ENCODE results near the gene TNFSF10.
"Not testable (repeated sequence)": the region's sequence is repeated elsewhere in the genome, so short reads cannot be mapped to it uniquely, and the experiment has no call there.

The TNFSF10 gene

DNA sequence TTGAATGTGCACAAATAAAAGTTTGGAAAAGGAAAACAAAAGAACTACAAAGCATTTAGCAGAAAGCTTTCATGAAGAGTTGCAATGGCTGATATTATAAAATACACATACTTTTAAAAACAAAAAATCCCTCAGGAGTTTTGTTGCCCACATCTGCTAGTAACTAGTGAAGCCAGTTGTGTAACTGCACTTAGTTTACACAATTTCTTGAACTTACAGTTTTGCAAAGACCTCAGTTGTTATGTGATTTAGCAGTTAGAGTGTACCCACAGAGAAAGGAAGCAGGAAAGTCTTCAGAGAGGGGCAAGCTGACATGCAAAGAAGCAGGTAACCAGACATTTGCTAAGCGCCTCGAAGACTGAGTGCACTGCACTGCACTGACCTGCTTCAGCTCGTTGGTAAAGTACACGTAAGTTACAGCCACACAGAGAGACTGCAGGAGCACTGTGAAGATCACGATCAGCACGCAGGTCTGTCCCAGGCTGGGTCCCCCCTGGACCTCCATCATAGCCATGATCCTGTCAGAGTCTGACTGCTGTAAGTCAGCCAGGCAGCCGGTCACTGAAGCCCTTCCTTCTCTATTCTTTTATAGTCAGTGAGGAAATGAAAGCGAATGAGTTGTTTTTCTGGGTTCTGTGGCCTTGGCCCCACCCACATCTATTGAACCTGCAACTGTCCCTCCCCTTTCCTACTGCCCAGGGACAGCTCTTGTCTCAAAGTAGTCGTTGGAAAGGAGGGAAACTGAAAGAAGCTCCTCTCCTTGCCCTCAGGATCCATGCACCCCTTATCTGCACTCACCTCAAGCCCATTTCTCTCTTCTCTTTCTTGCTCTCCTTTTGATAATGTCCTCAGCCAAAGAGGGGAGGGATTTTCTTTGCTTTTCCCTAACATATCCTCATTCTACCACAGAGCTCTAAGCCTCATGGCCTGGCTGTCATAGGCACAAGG, at the start of gene TNFSF10:
Gene TNFSF10 (minus strand): TSS at position 560 of the 948 bp plus-strand sequence. CDS start 46 bp downstream, at position 514.
- no peak for DNase-seq (ENCODE audit: low spot score)

DNA sequence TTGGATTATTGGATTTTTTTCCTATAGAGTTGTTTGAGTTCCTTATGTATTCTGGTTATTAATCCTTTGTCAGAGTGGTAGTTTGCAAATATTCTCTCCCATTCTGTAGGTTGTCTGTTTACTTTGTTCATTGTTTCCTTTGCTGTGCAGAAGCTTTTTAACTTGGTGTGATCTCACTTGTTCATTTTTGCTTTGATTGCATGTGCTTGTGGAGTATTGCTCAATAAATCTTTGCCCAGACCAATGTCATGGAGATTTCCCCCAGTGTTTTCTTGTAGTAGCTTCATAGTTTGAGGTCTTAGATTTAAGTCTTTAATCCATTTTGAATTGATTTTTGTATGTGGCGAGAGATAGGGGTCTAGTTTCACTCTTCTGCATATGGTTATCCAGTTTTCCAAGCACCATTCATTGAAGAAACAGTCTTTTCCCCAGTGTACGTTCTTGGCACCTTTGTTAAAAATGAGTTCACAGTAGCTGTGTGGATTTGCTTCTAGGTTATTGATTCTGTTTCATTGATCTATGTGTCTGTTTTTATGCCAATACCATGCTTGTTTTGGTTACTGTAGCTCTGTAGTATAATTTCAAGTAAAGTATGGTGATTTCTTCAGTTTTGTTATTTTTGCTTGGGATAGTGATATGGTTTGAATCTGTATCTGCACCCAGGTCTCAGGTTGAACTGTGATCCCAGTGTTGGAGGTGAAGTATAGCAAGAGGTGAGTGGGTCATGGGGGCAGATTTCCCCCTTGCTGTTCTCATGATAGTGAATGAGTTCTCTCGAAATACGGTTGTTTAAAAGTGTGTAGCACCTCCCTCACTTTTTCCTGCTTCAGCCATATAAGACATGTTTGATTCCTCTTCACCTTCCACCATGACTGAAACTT, 46.1 kb upstream of the TNFSF10 start:
- DNase-seq (ENCODE audit: low spot score): no peak

DNA sequence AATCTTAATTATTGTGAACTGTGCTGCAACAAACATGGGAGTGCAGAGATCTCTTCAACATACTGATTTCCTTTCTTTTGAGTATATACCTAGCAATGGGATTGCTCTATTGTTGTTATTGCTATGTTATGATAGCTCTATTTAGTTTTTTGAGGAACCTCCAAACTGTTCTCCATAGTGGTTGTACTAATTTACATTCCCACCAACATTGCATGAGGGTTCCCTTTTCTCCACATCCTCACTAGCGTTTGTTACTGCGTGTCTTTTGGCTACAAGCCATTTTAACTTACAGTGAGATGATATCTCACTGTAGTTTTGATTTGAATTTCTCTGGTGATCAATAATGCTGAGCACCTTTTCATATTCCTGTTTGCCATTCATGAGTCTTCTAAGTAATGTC, 45.5 kb upstream of the TNFSF10 start:
- DNase-seq (ENCODE audit: low spot score): no peak

DNA sequence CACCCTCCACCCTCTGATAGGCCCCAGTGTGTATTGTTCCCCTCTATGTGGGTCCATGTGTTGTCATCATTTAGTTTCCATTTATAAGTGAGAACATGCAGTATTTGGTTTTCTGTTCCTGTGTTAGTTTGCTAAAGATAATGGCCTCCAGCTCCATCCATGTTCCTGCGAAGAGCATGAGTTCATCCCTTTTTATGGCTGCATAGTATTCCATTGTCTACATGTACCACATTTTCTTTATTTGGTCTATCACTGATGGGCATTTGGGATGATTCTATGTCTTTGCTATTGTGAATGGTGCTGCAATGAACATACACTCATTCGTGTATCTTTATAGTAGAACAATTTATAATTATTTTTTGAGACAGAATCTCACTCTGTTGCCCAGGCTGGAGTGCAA, 43.6 kb upstream of the TNFSF10 start:
- not testable (repeated sequence) for DNase-seq (ENCODE audit: low spot score)

DNA sequence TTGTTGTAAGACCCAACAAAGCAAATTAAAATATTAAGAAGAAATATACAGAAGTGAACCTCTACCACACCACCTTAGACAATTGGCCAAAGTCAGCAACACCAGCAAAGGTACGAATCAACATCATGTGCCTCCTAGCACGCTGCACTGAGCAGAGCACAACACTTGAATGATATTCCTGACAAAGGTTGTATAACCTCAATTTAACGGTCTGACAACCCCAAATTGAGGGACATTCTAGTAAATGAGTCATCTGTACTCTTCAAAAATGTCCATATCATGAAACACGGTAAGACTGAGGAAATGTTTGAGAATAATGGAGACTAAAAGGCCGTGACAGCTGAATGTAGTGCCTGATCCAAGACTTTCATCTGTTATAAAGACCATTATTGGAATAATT, 41.3 kb upstream of the TNFSF10 start:
- no peak for DNase-seq (ENCODE audit: low spot score)

DNA sequence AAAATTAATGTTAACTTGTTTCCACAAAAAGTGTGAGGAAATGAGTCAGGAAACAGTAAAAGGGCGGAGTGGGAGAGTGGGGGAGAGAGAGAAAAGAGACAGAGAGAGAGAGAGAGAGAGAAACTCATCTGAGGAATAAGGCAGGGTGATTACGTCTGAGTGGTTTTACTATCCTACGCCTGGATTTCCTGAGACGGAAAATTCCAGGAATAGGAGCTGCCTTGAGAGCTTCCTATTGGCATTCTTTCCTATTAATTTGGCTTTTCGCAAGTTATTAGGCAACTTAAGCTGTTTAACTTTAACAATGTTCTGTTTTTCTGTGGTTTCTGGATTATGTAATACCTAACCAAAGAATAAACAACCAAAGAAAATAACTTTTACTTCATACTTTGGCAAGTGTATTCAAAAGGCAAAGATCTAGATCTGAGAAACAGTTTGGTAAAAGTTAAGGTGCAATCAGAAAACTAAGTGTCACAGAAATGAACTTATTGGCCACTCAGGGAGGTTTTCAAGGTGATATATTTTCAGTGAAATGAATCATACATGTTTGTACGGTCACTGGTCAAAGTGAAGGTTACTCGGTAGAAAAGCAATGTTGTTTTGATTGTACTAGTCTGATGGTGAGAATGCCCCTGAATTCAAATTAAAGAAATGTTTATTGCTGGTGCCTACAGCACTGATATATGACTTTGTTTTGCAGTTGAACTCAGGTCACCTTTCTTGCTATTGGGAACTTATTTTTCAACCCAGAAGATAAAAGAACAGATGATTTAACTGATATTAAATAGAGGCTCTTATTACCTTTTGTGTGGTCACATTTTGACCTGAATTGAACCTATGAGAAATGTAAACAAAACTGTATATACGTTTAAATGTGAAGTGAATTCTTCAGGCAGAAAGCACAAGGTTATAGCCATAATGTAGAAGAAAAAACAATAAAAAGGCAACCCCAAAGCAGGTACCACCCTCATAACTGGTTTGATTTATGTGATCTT, 39.9 kb upstream of the TNFSF10 start:
- peak; percentile 79 for DNase-seq (ENCODE audit: low spot score)

DNA sequence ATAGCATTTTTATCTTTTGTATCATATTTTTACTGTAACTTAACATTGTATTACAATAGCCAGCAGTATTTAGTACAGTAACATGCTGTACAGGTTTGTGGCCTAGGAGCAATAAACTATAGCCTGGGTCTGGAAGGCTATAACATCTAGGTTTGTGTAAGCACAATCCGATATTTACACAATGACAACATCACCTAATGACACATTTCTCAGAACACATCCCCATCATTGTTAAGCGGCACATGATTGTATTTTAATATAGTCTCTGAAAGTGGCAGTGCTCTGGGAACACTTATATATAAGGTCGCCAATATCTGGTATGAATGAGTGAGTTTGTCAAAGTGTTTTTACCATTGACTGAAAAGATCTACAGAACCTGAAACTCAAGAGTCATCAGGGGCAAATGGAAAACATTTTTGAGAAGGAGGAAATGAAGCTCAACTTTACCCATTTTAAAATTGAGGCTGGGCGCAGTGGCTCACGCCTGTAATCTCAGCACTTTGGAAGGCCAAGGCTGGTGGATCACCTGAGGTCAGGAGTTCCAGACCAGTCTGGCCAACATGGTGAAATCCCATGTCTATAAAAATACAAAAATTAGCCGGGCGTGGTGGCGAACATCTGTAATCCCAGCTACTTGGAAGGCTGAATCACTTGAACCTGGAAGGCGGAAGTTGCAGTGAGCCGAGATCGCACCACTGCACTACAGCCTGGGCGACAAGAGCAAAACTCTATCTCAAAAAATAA, 38.8 kb upstream of the TNFSF10 start:
- no peak for DNase-seq (ENCODE audit: low spot score)

DNA sequence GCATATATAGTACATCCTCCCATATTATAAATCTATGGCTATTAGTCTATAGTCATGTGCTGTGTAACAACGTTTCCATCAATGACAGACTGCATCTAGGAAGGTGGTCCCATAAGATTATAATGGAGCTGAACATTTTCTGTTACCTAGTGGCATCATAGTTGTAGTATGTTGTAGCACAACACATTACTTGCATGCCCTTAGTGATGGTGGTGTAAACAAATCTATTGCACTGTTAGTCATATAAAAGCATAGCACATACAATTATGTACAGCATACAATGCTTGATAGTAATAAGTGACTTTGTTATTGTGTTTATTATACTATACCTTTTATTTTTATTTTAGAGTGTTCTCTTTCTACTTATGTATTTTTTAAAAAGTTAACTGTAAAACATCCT, 37.4 kb upstream of the TNFSF10 start:
- DNase-seq (ENCODE audit: low spot score): no peak

DNA sequence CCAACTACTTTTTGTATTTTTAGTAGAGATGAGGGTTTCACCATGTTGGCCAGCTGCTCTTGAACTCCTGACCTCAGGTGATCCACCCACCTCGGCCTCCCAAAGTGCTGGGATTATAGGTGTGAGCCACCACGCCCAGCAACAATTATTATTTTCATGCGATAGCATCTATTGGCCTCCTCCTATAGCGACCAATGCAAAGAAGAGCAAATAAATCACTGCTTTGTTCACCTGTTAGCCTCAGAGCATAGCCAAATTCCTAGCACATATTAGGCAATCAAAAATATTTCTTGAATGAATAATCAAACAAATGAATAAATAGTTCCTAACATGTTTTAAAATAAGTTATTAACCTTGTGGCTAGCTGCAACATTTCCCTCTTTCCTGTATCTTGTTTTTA, 36.8 kb upstream of the TNFSF10 start:
- no peak for DNase-seq (ENCODE audit: low spot score)

DNA sequence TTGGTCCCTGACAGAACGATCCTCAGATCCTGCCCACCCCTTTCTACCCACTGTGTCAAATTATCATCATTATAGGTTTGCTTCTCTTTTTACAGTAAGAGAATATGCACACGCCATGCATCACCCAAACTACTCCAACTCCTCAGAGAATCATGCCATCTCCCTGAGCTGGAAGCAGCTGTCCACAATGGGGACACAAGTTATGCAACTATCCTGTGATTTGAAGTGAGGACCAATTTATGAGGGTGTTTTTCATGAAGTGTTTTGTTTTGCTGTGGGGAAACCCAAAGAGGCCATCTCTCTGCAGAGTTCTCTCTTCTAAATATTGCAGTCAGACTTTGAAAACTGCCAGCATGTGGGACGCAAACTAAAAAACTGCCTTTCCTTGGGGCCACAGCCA, 35.8 kb upstream of the TNFSF10 start:
- no peak for DNase-seq (ENCODE audit: low spot score)

DNA sequence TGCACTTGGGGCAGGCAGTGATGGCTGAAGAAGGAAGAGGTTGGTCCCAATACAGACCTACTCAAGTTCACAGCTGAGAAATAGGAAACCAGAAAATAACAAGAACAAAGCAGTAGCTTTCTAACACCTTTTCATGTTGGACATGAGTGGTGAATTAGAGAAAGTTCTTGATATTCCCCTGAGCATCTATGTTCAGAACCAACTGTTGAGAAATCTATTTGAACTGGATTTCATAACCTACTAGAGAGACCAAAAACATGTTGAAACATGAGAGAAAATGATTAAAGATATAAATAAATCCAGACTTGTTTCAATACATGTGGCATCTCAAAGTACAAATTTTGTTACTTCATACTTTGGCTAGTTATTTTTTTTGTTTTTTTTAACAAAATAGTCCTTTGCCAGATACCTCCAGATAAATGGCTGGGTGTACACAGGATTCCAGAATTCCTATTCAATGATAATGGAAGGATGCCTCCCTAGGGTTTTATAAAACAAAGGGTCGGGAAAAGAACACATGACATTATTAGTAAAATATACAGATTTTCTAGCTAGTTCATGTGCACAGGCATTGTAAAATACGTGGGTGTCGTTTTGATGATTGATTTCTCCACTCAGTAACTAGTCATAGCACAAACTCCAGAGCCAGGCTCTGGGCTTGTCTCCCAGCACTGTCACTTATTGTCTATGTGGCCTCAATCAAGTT, 34.4 kb upstream of the TNFSF10 start:
- DNase-seq (ENCODE audit: low spot score): peak; percentile 58

DNA sequence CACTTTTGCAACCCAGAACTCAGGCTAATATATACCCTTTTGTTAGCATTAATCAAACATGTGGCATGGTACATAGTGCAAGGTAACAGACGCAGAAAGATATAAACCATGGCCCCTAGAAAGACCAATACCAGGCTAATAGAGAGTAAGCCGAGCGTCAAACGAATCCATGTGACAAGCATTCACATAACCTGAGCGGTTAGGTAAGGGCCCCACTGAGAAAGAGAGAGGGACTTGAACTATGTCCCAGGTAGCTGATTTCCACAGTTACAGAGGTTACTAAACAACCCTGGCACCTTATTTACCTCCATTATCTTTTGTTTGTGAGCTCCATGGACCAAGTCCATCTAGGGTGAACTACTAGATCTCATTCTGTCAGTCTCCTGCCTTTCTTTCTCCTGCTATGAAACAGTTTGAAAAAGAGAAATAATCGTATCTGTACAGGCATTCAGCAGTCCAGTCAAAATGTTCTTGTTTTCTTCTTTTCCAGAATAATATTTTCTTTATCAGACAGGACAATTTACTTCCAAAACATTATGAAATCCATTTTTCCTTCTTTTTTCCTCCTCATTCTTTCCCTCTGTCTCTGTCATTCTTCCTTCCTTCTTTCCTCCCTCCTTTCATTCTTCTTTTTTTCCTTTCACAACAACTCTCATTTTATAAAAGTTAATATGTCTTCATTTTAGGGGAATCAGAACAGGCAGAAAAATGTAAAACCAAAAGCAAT, 30.5 kb upstream of the TNFSF10 start:
- no peak for DNase-seq (ENCODE audit: low spot score)

DNA sequence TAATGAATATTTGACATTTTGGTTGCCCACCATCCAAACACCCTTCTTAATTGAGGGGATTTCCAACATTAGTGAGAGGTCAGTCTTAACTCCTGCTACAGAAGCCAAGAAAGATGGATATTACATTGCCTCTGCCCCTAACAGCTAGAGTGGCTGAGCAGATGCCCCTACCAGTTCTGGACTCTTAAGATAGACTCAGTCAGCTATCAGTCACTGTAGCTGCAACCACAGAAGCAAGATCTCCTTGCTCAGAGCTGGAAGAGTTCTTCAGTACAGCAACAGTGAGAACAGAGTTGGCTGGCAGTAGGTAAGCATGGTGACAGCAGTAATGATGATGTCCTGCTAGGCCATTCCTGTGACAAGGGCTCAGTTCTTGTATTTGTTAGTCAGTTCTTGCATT, 29.4 kb upstream of the TNFSF10 start:
- DNase-seq (ENCODE audit: low spot score): no peak

DNA sequence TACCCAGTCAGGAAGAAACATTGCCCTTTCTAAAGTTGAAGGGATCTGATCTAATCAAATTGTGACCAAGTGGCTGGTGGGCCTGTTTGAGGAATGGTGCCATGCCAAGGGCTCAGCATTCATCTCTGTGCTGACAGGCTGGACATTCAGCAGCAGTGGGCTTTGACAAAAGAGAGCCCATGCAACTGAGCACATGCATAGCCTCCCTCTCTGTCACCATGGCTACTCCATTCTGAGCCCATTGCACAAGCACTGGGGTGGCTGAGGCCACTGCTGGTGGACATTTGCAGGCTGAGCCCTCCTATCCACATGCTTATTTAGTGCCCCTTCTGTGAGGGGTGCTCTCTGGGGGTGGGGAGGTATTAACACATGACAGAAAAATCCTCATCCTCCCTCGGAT, 28.6 kb upstream of the TNFSF10 start:
- no peak for DNase-seq (ENCODE audit: low spot score)

DNA sequence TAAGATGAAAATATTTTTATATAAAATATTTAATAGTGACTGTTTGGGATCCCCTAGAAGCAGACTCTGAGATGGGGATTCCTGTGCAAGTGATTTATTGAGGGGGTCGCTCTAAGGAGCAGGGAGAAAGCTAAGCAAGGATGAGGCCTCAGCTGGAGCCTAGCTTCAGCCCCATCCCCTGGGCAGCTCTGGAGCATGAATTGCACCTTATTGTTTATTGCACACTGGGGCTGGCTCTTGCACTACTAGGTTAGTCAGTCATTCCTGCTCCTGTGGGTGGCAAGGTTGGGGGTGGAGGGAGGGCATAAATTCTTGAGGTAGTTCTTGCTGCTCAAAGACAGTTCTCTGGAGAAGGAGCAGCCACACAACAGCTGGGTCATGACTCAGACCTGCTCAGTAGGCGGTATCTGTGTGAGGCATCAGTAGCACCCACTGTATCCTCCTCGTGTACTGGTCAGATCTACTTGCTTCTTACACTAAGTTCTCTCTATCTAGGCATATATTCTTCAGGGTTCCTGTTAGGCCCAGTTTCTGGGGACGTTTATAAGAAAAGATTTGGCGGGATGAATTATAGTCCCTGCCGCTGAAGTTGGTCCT, 27.2 kb upstream of the TNFSF10 start:
- DNase-seq (ENCODE audit: low spot score): peak; percentile 87

DNA sequence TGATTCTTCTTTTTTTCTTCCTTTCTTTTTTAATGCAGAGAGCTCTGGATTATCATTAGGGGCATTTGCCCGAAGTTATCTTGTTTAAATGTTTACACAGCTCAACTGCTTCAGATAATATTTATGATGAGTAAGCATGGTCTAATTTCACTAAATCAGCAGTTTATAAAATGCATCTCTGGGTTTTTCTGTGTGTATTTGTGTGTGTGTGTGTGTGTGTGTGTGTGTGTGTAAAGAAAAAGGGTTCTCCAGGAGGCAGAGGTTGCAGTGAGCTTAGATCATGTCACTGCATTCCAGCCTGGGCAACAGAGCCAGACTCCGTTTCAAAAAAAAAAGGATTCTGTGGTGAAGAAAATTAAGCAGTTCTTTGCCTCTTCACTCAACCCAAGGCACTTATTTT, 25.9 kb upstream of the TNFSF10 start:
- no peak for DNase-seq (ENCODE audit: low spot score)

DNA sequence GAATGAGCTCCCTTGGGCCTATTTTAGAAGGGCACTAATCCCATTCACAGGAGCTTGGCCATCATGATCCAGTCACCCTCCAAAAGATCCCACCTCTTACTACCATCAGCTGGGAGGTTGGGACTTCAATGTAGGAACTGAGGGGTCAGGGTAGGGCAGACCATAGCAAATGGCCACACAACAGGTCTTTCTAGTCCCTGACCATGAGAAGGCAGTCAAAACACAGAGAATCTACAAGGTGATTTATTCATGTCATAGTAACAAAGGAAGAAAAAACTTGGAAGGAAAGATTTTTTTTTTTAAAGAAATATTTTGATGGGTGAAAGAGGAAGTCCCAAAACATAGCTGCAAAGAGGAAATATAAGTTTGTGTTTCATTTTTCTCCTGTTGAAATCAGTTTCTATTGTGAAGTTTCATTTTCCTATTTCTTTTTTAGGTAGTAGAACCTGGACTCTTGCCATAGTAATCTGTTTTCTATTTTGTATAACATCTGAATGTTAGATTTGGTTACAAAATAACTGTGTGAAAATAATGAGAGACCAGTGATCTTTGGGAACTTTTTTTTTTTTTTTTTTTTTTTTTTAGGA, 23.5 kb upstream of the TNFSF10 start:
- no peak for DNase-seq (ENCODE audit: low spot score)

DNA sequence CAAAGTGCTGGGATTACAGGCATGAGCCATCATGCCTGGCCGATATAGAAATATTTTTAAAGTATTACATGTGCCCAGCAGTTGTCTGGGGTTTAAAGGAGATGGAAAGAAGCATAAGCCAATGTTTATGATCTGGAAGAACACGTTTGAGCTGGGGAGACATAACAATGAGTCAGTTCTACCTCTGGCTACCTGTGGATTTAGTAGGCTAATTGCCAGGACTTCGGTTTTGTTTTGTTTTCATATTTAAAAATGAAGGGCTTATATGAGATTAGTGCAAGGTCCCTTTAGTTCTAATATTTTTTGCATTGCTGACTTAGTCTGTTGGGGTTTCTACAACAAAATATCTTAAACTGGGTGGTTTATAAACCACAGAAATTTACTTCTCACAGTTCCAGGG, 22.9 kb upstream of the TNFSF10 start:
- DNase-seq (ENCODE audit: low spot score): no peak

DNA sequence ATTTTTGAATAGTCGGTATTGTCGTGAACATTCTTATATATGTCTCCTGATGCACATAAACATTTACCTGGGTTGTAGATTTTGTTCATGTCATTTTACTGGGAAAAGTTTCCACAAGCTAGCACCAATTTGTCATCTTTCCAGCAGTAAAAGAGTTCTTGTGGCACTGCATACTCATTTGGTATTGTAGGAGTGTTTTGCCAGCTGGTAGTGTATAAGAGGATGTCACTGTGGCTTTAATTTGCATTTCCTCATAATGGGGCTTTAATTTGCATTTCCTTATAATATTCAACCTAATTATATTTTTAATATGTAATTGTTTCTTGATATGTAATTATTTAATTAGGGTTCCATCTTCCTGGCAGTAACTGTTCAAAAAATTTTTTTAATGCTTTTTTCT, 21.2 kb upstream of the TNFSF10 start:
- no peak for DNase-seq (ENCODE audit: low spot score)

Measured in GM03348 (cell line).